Liver (tissue), 9 donors: ENCODE data around the gene NAA38. TPM values are rescaled to one million over a fixed set of nuclear protein-coding genes. Genes with fewer than 3 reads are reported as not detected.

Experiments
- DNase-seq: peaks from one replicate; pipeline ENCODE4 v3.0.0-alpha.2; 2017; ENCODE audit warnings: low spot score
- H3K27ac ChIP-seq, 2 donors: one replicate each; pipeline ENCODE4 v1.7.0; 2013; ENCODE audit warnings: inconsistent platforms in 2 of 2, low read length in 2 of 2, control low read depth in 1 of 2, low read depth in 1 of 2, mild to moderate bottlenecking in 1 of 2
- H3K27me3 ChIP-seq, 4 donors: one replicate each; pipeline versions ENCODE4 v1.6.1 to v1.7.0; 2013; ENCODE audit warnings: low read length in 3 of 4, inconsistent platforms in 1 of 4, mild to moderate bottlenecking in 1 of 4, moderate library complexity in 1 of 4; ENCODE audit not compliant: control insufficient read depth in 4 of 4, insufficient read depth in 4 of 4
- H3K36me3 ChIP-seq, 4 donors: one replicate each; pipeline versions ENCODE4 v1.6.1 to v1.7.0; 2013; ENCODE audit warnings: low read length in 3 of 4, mild to moderate bottlenecking in 3 of 4, low read depth in 1 of 4, moderate library complexity in 1 of 4; ENCODE audit not compliant: control insufficient read depth in 4 of 4, insufficient read depth in 3 of 4
- H3K4me1 ChIP-seq, 4 donors: one replicate each; pipeline versions ENCODE4 v1.6.1 to v1.7.0; 2013; ENCODE audit warnings: low read length in 3 of 4, mild to moderate bottlenecking in 3 of 4, moderate library complexity in 1 of 4; ENCODE audit not compliant: control insufficient read depth in 4 of 4, insufficient read depth in 4 of 4
- H3K4me3 ChIP-seq, 3 donors: one replicate each; pipeline versions ENCODE4 v1.6.1 to v1.7.0; 2013; ENCODE audit warnings: low read length in 3 of 3, control low read depth in 1 of 3, low read depth in 1 of 3, mild to moderate bottlenecking in 1 of 3
- H3K9ac ChIP-seq, 2 donors: one replicate each; pipeline ENCODE4 v1.7.0; 2013; ENCODE audit warnings: low read length in 2 of 2, mild to moderate bottlenecking in 2 of 2, moderate library complexity in 2 of 2, control low read depth in 1 of 2, low read depth in 1 of 2
- H3K9me3 ChIP-seq, 4 donors: one replicate each; pipeline versions ENCODE4 v1.6.1 to v1.7.0; 2013; ENCODE audit warnings: low read length in 3 of 4; ENCODE audit not compliant: control insufficient read depth in 4 of 4
- CTCF ChIP-seq: fragments of 150-350 bp; IDR thresholded peaks from 2 replicates; pipeline ENCODE4 v1.5.1; 2017; ENCODE audit warnings: improper control_type of control experiment, low read depth, low read length; ENCODE audit not compliant: missing input control
- EGR1 ChIP-seq, 2 donors: IDR thresholded peaks; 2 replicates each; pipeline ENCODE4 v1.6.1; 2016 to 2018; ENCODE audit warnings: antibody characterized with exemption in 2 of 2, low read depth in 2 of 2
- FOXA1 ChIP-seq: IDR thresholded peaks from 2 replicates; pipeline ENCODE4 v1.6.1; 2016; ENCODE audit warnings: antibody characterized with exemption
- FOXA2 ChIP-seq: IDR thresholded peaks from 2 replicates; pipeline ENCODE4 v1.6.1; 2016; ENCODE audit warnings: antibody characterized with exemption
- GABPA ChIP-seq, 2 donors: IDR thresholded peaks in 1 of 2; conservative IDR thresholded peaks in 1 of 2; 2 replicates each; pipeline ENCODE4 v1.6.1; 2016; ENCODE audit warnings: antibody characterized with exemption in 2 of 2, mild to moderate bottlenecking in 1 of 2, moderate library complexity in 1 of 2
- HNF4A ChIP-seq, 2 donors: conservative IDR thresholded peaks; 2 replicates each; pipeline ENCODE4 v1.6.1; 2016; ENCODE audit warnings: antibody characterized with exemption in 2 of 2, mild to moderate bottlenecking in 2 of 2
- HNF4G ChIP-seq: IDR thresholded peaks from 2 replicates; pipeline ENCODE4 v1.6.1; 2016; ENCODE audit warnings: antibody characterized with exemption
- JUND ChIP-seq, 2 donors: IDR thresholded peaks; 2 replicates each; pipeline ENCODE4 v1.6.1; 2016; ENCODE audit warnings: antibody characterized with exemption in 2 of 2
- MAX ChIP-seq: IDR thresholded peaks from 2 replicates; pipeline ENCODE4 v1.6.1; 2016; ENCODE audit warnings: antibody characterized with exemption
- NR2F2 ChIP-seq: IDR thresholded peaks from 2 replicates; pipeline ENCODE4 v1.6.1; 2016; ENCODE audit warnings: antibody characterized with exemption
- RAD21 ChIP-seq, 2 donors: IDR thresholded peaks; 2 replicates each; pipeline ENCODE4 v1.6.1; 2016; ENCODE audit warnings: antibody characterized with exemption in 2 of 2, mild to moderate bottlenecking in 2 of 2
- REST ChIP-seq: IDR thresholded peaks from 2 replicates; pipeline ENCODE4 v1.6.1; 2016; ENCODE audit warnings: antibody characterized with exemption, mild to moderate bottlenecking
- RXRA ChIP-seq, 2 donors: IDR thresholded peaks; 2 replicates each; pipeline ENCODE4 v1.6.1; 2017 to 2018; ENCODE audit warnings: antibody characterized with exemption in 2 of 2, mild to moderate bottlenecking in 1 of 2
- SP1 ChIP-seq: IDR thresholded peaks from 2 replicates; pipeline ENCODE4 v1.6.1; 2018; ENCODE audit warnings: antibody characterized with exemption, mild to moderate bottlenecking
- TAF1 ChIP-seq: conservative IDR thresholded peaks from 2 replicates; pipeline ENCODE4 v1.6.1; 2016; ENCODE audit warnings: antibody characterized with exemption, mild to moderate bottlenecking
- YY1 ChIP-seq: IDR thresholded peaks from 2 replicates; pipeline ENCODE4 v1.6.1; 2016; ENCODE audit warnings: antibody characterized with exemption, mild to moderate bottlenecking
- ZBTB33 ChIP-seq: IDR thresholded peaks from 2 replicates; pipeline ENCODE4 v1.6.1; 2016; ENCODE audit warnings: antibody characterized with exemption
- WGBS: extraction: QIAGEN DNeasy Blood & Tissue Kit; methylation state at CpG from one replicate; pipeline ENCODE4 v1.1.7; 2013; 5-methylcytosine and 5-hydroxymethylcytosine counted together
- polyA plus RNA-seq, 2 donors: library from polyadenylated mRNA; stranded (reverse) in 1 of 2; unstranded in 1 of 2; fragments of 200-250 nt in 1 of 2; fragments of >200 nt in 1 of 2; fragmentation: Nextera tagmentation in 1 of 2; extraction: Ambion mirVana in 1 of 2; gene quantifications; one replicate each; pipeline versions ENCODE4 v1.2.1 to v1.2.3, GENCODE V29; 2013 to 2015
- total RNA-seq, 2 donors: library from RNA; depleted of rRNA; stranded (reverse); fragments of >200 nt; gene quantifications; one replicate each; pipeline ENCODE4 v1.2.3, GENCODE V29; 2014
- TF ChIP-seq, protein P1 (sequence below): IDR thresholded peaks from 2 replicates; pipeline ENCODE4 v1.6.1; 2016; ENCODE audit warnings: antibody characterized with exemption
- donor health status: healthy.
- donor health status: healthy.
- donor health status: healthy.
- donor health status: healthy.
- donor health status: healthy.

The NAA38 gene
- total and polyA plus RNA-seq, 4 donors: 24.3 to 118 (median 56.8) TPM

- peak overlapping the region; percentile 66 to 97 (median 90) for H3K4me3 ChIP-seq
- H3K36me3 ChIP-seq: peaks cover 7 to 23% (median 10%) of the 10 kb centered on the region in 4 donors
- H3K27ac ChIP-seq: peak overlapping the region; percentile 99 to 100
- H3K9me3 ChIP-seq: no peaks in the 10 kb centered on the region
- H3K4me1 ChIP-seq: peaks cover 0 to 37% (median 21%) of the 10 kb centered on the region in 4 donors
- DNase-seq: peak; percentile 87
- TF ChIP-seq SP1 (peak; percentile 89), EGR1 (IDR thresholded peaks at IDR 0.05; ENCODE audit: low read depth in 2 of 2) (peak in 1 of 2 donors; percentile 18), GABPA (IDR thresholded peaks at IDR 0.05 in 1 of 2, conservative IDR thresholded peaks at IDR 0.05 in 1 of 2) (peak in 1 of 2 donors; percentile 16), HNF4G (no peak), REST (no peak), FOXA1 (no peak), FOXA2 (no peak), RAD21 (IDR thresholded peaks at IDR 0.05) (peak in 1 of 2 donors; percentile 44), MAX (no peak), CTCF (no peak), HNF4A (conservative IDR thresholded peaks at IDR 0.05) (no peak), RXRA (IDR thresholded peaks at IDR 0.05) (peak; percentile 61 to 65), YY1 (peak; percentile 64), NR2F2 (no peak), TAF1 (no peak), JUND (IDR thresholded peaks at IDR 0.05) (no peak), ZBTB33 (no peak)
- TF ChIP-seq, protein P1, sequence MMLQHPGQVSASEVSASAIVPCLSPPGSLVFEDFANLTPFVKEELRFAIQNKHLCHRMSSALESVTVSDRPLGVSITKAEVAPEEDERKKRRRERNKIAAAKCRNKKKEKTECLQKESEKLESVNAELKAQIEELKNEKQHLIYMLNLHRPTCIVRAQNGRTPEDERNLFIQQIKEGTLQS: no peak
- under 1% methylated on average over 71 of the region's 71 CpGs for WGBS
- H3K9ac ChIP-seq: peak overlapping the region; percentile 96
- H3K27me3 ChIP-seq: no peaks in the 10 kb centered on the region
Observed at GRCh38 chr17:7844292-7845154, 12.8 kb downstream of the NAA38 start.
